GM12864 (cell line): ENCODE data around the gene KCNQ2.

Source experiments
- DNase-seq: peaks from one replicate; pipeline ENCODE4 v3.0.0-alpha.2; 2011; ENCODE audit warnings: low read depth
- H3K4me3 ChIP-seq: 2 replicates; pipeline ENCODE4 v1.5.1; 2011; ENCODE audit warnings: mild to moderate bottlenecking, low read depth, low read length, control low read depth
- TF ChIP-seq, protein P1 (sequence below): IDR thresholded peaks from 2 replicates; pipeline ENCODE4 v1.5.1; 2011; ENCODE audit warnings: low read depth, mild to moderate bottlenecking, moderate library complexity, low read length, control low read depth, inconsistent platforms; ENCODE audit errors: missing control alignments

Gene KCNQ2

DNA sequence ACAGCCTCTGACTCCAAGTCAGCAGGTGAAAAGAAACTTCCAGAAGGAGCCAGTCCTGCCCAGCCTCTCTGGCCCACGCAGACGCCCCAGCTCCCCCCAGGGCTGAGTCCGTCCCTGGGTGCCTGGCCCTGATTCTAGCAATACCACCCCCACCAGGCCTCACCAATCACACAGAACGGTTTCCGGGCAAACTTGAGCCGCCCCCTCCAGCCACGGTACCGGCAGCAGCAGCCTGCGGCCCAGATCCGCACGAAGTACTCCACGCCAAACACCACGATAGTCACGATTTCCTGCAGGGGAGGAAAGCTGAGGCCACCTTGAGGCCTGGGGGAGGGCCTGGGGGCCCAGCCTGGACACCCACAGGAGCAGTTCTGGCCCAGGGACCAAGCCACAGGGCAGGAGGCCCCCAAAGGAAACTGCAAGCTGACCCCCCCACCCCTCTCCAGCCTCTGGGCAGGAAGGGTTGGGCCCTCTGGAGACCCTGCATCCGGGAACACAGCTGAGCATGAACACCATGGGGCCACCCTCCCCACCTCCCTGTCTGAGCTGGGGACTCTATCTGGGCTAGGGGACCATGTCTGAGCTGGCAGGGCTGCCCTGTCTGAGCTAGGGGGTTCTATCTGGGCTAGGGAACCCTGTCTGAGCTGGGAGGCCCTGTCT lies 27.2 kb downstream of the KCNQ2 start:
- no peak overlapping the region for H3K4me3 ChIP-seq
- no peak for DNase-seq
- TF ChIP-seq, protein P1, sequence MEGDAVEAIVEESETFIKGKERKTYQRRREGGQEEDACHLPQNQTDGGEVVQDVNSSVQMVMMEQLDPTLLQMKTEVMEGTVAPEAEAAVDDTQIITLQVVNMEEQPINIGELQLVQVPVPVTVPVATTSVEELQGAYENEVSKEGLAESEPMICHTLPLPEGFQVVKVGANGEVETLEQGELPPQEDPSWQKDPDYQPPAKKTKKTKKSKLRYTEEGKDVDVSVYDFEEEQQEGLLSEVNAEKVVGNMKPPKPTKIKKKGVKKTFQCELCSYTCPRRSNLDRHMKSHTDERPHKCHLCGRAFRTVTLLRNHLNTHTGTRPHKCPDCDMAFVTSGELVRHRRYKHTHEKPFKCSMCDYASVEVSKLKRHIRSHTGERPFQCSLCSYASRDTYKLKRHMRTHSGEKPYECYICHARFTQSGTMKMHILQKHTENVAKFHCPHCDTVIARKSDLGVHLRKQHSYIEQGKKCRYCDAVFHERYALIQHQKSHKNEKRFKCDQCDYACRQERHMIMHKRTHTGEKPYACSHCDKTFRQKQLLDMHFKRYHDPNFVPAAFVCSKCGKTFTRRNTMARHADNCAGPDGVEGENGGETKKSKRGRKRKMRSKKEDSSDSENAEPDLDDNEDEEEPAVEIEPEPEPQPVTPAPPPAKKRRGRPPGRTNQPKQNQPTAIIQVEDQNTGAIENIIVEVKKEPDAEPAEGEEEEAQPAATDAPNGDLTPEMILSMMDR = no peak

DNA sequence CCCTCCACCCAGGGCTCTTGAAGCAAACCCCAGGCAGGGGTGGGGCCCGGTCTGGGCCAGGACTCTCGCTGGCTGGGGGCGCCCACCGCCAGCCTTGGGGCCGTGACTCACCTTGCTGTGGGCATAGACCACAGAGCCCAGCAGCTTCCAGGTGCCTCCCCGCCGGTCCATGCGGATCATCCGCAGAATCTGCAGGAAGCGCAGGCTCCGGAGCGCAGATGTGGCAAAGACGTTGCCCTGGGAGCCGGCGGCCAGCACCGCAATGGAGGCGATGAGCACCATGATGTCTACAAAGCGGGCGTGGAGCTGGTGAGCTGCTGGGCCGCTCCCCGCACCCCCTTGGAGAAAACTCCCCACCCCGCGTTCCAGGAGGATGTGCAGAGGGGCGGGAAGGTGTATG lies 27.9 kb downstream of the KCNQ2 start:
- TF ChIP-seq, protein P1 = no peak
- H3K4me3 ChIP-seq = no peak overlapping the region
- DNase-seq = no peak

DNA sequence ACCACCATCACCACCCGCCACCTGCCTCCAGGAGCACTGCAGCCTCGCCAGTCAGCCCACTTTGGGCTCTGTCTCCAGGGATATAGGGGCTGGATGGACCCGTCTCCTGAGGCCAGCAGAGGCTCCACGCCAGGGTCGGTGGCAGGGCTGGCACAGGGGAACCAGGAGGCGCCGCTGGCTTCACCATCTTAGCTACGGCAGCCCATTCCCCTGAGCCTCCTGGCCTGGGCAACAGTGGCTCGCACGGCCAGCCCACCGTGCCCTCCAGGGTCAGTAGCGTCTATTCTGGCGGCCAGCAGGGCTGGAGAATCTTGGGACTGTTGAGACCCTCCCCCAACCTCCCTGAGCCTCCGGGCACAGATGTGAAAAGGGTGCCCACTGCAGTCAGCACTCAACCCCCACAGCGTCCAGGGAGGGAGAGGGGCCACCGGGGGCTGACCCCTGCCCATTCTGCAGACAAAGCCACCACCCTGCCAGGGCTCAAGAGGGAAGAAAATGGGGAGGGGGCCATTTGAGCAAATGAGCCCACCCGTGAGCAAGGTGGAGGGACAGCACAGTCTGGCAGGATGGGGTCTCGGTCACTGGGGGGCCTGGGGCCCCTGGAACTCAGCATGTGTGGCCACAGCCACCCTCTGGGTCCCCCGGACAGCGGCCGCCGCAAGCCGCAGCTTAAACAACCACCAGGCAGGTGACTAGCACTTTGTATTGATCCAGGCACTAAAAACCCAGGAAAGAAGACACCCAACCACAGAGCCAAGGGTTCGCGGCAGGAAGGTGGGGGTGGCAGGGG lies 28.7 kb downstream of the KCNQ2 start:
- TF ChIP-seq, protein P1 = no peak
- H3K4me3 ChIP-seq = no peak overlapping the region
- DNase-seq = no peak

DNA sequence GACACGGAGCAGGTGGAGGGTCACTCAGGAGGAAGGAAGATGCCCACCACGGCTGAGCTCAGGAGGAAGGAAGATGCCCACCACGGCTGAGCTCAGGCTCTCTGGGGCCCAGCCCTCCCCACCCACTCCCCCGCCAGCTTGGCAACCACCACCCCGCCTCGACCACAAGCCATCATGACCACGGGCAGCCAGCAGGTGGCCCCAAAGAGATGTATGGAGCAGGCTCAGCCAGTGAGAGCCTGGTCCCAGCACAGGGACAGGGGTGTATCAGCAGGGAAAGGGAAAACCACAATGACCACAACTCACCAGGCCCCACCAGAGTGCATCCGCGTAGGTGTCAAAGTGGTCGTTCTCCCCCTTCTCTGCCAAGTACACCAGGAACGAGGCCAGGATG lies 30.4 kb downstream of the KCNQ2 start:
- TF ChIP-seq, protein P1 = peak; percentile 58
- no peak overlapping the region for H3K4me3 ChIP-seq
- DNase-seq = no peak

DNA sequence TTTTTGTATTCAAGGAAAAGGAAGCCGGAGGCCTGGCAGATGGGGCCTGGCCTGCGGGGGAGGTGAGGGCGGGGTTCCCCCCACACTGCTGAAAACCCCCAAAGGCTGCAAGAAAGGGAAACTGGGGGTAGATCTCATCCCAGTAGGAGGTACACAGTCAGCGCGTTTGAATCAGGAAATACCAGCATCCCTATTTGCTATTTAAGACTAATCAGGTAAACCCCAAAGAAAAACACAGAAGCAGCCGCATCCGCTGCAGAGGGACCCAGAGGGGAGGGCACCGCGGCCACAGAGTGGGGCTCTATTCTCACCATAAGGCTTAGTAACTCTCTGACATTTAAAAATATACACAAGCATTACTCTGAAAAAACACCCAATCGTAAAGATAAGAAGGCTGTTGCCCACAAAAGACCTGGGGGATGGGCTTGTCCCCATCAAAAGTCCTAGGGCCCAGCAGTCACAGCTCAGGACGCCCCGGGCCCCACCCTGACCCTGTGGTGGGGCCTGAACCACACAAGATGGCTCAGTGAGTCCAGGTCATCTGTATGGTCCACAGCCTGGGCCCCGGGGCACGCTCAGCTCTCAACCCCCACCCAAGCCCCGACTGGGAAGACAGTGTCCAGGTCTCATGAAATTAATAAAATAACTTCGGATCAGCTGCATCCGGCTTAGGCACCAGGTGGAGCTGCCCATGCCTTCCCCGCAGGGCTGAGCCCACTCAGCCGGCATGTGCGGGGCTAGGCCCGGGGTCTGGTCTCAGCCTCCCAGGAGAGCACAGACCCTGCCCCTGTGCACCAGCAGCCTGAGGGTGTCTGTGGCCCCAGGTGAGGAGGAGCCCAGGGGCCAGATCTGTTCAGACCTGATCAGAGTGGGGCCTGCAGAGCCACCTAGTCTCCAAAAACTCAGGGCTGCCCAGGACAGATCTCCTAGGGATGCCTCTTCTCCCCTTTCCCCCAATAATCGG lies 31.0 kb downstream of the KCNQ2 start:
- H3K4me3 ChIP-seq = no peak overlapping the region
- TF ChIP-seq, protein P1 = no peak
- peak; percentile 31 for DNase-seq

DNA sequence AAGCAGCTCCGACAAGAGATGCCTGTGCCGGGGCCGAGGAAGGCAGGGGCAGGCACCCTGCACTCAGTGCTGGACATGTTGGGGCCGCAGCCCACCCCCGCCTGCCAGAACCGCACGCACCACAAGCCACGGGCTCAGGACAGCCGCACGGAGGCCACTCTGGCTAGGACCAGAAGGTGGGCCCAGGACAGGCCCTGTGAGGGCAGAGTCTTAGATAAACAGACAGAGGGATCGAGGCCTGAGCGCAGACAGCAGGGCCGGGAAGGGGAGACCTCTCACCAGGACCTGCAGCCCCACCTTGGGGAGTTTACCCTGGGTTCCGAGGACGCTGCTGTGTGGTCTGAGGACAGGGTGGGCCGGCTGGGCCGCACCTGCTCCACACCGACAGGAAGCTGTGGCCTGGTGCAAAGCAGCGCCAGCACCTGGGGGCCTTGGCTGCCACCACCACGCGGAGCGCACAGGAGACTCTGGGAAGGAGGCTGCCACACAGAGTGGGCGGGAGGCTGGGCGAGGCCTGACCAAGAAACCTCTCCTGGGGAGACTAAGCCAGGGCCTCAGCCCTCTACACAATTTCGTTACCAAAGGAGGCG lies 32.0 kb downstream of the KCNQ2 start:
- TF ChIP-seq, protein P1 = no peak
- no peak for DNase-seq
- H3K4me3 ChIP-seq = no peak overlapping the region
